NCI-H2107 (cell line): ENCODE measurements around the gene SYT11.
A peak's percentile ranks its signal among the peaks of the same experiment; 100 is the strongest.
"Not testable (repeated sequence)": the region's sequence is repeated elsewhere in the genome, so short reads cannot be mapped to it uniquely, and the experiment has no call there.

ENCODE experiments used
- DNase-seq: peaks from one replicate; lab custom pipeline; 2025; lab: John Stamatoyannopoulos, UW

SYT11 gene

GRCh38 chr1:155899683-155900082 is 40.3 kb downstream of the SYT11 start:
- no peak for DNase-seq

DNA sequence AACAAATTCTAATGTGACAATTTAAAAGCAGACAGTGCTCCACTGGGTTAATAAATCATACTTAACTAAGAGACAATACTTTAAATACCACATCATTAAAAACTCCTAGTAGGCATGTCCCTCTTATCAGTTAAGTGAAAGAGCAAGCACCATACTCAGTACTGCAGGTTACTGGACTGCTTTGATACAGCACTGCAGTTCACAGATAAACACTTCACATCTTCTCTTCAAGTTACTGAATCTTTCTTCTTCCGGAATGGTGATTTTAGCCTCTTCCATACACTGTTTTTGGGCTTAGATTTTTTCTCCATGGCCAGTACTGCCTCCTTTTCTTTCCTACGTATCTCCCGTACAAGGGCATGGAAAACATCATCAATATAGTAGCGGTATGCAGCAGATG is 40.8 kb downstream of the SYT11 start:
- no peak for DNase-seq

DNA sequence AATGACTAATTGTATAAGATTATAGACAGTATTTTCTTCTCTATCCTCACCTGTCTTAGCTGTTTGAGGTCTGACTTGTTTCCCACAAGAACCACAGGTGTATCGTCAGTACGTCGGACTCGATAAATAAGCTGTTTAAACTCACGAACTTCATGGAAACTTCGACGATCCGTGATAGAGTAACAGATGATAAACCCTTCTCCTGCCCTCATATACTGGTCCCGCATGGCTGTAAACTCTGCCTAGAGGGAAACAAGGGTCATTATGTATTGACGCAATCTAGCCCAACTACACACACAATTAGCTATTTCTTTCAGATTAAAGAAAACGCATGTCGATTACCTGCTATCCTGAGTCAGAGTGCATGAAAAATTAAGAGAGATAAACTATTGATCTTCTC is 44.9 kb downstream of the SYT11 start:
- DNase-seq = no peak

DNA sequence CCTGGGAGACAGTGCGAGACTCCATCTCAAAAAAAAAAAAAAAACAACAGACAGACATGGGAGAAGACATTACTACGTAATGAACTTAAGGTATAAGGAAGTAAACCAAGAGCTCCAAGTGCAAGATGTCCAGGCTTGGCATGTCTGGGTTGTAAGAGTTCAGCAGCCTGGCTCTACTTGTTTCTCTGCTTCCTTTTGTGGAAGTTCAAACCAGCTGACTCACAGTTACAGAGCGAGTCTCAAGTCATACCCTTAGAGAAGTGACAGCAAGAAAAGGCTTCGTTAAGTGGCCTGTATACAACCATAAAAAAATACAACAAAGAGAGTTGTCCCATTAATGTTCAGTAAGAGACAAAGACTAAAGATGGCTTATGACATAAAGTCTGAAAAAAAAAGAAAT is 50.5 kb downstream of the SYT11 start:
- no peak for DNase-seq

DNA sequence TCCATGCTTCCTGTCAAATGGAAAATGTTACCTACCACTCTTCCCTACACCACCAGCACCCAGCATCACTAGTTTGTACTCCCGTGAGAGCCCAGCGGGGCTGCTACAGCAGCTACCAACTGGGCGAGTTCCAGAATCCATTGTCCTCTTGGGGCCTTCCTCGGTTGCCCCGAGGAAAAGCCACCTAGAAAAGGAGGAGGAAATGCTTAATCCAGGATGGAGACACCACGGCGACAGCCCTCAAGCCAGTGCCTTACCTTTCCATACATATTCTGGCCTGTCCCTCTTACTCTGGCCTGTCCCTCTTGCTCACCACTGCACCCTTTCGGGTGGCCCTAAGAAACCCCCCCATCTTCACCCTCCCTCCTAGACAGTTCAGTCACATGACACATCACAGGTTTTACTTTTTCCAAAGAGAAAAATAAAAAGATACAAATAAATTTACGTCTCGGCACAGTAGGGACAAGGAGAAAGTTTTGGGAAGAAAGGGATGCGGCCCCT is 51.3 kb downstream of the SYT11 start:
- DNase-seq = no peak

- peak; percentile 75 for DNase-seq
Observed at GRCh38 chr1:155911156-155912055, 52.0 kb downstream of the SYT11 start, which contains the start of gene RIT1. TSS of gene RIT1 (minus strand) at chr1:155911349. CDS start at chr1:155910761, 588 bp downstream.

DNA sequence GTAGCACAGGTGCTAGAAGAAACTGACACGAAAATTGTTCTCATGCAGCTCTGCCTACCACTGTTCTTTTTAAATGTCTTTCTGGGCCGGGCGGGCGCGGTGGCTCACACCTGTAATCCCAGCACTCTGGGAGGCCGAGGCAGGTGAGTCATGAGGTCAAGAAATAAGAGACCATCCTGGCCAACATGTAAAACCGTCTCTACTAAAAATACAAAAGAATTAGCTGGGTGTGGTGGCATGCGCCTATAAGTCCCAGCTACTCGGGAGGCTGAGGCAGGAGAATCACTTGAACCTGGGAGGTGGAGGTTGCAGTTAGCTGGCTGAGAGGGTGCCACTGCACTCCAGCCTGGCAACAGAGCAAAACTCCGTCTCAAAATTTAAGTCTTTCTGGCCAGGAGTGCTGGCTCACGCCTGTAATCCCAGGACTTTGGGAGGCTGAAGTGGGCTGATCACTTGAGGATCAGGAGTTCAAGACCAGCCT is 52.7 kb downstream of the SYT11 start:
- DNase-seq = no peak

DNA sequence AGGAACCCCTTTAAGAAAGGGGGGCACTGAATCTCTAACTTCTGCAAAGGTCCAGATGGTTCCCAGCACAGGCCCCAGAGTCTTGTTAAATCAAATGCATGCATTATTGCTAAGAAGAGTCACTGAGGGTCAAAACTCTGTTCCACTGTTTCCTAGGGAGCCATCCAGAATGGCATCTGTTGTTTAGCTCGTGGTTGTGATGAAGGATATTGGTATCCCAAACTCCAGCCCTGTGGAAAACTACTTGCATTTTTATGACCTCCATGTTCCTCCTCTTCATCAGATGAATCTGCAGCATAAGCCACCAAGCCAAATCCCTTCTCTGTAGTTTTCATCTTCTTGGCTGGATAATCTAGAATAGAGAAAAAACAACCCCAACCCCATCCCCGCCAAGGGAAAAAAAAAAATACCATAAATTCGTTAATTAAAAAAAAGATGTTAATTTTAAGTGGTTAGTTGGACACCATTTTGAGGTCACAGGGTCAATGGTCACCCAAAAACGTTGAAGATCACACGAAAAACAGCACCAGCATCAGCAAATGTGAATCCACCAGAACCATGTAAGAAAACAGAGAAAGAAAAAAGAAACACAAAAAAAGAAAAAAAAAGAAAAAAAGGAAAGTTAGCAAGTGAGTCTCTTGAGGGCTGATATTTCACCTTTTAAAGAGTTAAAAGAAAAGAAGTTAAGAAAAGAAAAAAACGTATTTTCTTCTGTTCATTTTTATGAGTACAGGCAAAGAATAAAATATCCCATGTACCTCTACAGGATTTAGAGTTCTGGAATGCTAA is 54.8 kb downstream of the SYT11 start:
- no peak for DNase-seq

DNA sequence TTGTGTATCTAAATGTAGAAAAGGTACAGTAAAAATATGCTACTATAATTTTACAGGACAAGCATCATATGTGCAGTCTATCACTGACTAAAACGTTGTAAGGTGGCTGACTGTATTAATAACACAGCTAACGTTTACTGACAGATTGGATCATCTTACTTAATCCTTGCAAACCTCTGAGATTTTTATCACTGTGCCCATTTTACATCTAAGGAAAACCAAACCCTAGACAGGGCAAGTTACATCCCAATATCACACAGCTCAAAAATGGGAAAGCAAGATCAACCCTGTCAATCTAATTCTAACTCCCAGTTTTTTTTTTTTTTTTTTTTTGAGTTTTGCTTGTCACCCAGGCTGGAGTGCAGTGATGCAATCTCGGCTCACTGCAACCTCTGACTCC is 59.3 kb downstream of the SYT11 start:
- no peak for DNase-seq

DNA sequence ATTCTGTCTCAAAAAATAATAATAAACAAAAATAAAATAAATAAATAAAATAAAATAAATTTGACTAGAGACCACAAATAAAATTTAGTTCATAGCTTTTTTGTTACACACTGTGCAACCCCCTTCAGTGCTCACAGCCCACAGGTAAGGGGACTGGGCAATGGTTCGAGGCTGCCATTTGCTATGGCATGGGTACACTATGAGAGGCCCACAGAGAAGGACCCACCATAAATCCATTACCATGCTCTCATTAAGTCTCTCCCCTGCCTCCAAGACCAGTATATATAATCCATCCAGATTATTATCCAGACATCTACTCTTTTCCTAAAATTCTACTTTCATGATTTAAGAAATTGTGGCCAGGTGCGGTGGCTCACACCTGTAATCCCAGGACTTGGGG is 60.4 kb downstream of the SYT11 start:
- no peak for DNase-seq

DNA sequence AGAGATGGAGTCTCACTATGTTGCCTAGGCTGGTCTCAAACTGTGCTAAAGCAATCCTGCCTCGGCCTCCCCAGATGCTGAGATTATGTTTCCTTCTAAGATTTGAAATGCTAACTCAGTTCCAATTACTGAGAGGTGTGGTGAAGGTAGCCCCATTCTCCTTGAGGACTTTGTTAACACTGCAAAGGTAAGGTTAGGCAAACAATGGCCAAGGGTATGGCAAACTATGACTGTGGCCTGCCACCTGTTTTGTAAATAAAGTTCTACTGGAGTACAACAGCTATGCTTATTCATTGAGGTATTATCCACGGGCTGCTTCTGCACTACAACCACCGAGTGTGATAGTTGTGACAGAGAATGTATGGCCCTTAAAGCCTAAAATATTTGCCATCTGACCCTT is 61.4 kb downstream of the SYT11 start:
- no peak for DNase-seq

DNA sequence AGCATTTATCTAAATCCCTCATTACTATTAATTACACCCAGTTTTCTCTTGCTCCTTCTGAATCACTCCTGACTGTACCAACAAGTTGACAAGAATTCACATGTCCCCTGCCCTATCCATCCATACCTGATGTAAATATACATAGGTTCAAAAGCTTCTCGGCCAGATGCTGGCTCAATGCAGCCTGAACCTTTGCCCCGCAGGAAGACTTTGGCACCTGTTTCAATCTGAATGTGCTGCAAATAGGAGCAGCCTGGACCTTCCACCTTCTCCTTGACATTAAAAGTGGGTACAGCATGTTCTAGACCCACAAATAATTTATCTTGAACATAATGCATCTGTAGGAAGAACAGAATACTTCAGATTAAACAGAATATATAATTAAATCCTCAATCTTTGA is 66.1 kb downstream of the SYT11 start:
- DNase-seq = no peak

GRCh38 chr1:155929057-155929456 is 69.7 kb downstream of the SYT11 start:
- no peak for DNase-seq

- not testable (repeated sequence) for DNase-seq
Observed at GRCh38 chr1:155930725-155931124, 71.4 kb downstream of the SYT11 start.

GRCh38 chr1:155931332-155932038 is 72.1 kb downstream of the SYT11 start:
- DNase-seq = no peak

GRCh38 chr1:155932081-155932480 is 72.7 kb downstream of the SYT11 start:
- DNase-seq = no peak

GRCh38 chr1:155932487-155932886 is 73.1 kb downstream of the SYT11 start:
- no peak for DNase-seq

GRCh38 chr1:155933591-155934096 is 74.3 kb downstream of the SYT11 start:
- DNase-seq = no peak

- peak; percentile 99 for DNase-seq
Observed at GRCh38 chr1:155934097-155934935, 74.9 kb downstream of the SYT11 start, which contains the start of gene KHDC4. TSS of gene KHDC4 (minus strand) at chr1:155934413. CDS start at chr1:155934373, 40 bp downstream.
